ENCODE data around the gene NUP133. TPM values are rescaled to one million over a fixed set of nuclear protein-coding genes. Genes with fewer than 3 reads are reported as not detected.

The NUP133 gene
- total RNA-seq: 10 to 100 TPM; 18.6 to 40.5 (median 24.6) TPM

DNA sequence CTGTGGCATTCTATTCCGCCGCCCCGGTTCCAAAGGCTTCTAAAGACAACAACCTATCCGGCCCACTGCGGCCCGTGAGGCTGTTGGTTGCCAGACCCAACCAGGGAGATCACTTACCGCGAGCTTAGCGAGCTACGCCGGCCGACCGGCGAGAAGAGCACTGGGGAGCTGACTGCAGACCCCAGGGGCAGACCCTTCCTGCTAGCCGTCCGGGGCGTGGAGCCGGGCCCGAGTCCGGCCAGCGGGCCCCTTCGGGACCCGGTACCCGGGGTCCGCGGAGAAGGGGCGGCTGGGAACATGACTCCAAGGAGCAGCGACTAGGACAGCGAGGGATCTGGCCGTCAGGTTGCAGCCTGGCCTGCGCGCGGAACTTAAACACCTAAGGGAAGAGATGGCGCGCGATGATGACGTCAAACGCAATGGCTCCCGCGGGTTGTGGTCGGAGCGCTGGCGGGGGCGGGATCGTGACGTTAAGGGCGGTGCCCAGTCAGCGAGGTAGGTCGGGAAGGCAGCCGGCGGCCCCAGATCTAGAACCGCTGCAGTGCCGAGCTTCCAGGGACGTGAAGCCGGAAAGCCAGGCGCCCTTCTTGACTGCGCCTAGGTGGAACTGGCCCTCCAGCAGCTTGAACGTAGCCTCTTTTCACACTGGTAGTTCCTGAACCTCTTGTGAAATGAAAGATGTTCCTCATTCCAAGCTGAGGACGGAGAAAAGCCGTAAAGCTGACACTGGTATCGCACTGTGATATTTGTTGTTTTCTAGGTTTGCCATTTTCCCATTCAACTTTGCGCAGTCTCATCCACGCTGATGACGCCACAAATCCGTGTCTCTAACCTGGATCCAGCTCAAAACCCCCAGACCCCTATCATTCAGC, at the start of gene NUP133:
TSS of gene NUP133 (minus strand) at position 391 of the 872 bp plus-strand sequence. CDS start at position 299, 92 bp downstream.
- ATAC-seq (ENCODE audit: low FRiP score): peak; percentile 98
- TF ChIP-seq CTCF (IDR thresholded peaks at IDR 0.05): no peak
- peak; percentile 100 for DNase-seq (ENCODE audit: low spot score)

DNA sequence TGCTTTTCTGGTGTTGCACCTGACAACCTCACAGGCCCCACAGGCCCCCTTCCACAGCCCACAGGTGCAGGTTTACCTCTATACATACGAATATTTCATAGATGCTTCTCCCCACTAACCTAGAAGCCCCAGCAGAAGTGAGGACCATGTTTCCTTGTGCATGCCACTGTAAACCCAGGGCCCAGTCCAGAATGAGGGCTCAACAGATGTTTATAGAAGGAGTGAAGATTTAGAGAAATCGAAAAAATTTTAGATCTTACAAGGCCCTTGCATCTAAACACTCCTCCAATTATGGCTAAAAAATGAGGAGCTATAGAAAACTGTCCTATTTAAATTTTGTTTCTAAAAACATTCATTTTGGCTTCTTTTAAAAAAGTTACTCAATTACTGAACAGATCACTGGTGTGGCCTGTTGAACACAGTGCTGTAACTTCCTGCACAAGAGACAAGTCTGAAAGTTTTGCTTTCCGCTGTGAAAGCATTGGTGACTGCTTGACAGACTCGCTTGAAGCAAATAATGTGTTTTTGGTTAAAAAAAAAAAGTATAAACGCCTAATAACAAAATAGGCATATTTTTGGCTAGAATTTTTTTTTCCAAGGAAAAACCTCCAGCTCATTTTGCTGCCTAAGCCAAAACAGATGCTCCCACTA, 49.2 kb upstream of the NUP133 start:
- DNase-seq (ENCODE audit: low spot score): no peak
- no peak for TF ChIP-seq CTCF (IDR thresholded peaks at IDR 0.05)
- ATAC-seq (ENCODE audit: low FRiP score): no peak

- DNase-seq (ENCODE audit: low spot score) (no peak), ATAC-seq (ENCODE audit: low FRiP score) (no peak)
- TF ChIP-seq CTCF (IDR thresholded peaks at IDR 0.05): no peak
Observed at GRCh38 chr1:229554886-229555621, 46.9 kb upstream of the NUP133 start.

DNA sequence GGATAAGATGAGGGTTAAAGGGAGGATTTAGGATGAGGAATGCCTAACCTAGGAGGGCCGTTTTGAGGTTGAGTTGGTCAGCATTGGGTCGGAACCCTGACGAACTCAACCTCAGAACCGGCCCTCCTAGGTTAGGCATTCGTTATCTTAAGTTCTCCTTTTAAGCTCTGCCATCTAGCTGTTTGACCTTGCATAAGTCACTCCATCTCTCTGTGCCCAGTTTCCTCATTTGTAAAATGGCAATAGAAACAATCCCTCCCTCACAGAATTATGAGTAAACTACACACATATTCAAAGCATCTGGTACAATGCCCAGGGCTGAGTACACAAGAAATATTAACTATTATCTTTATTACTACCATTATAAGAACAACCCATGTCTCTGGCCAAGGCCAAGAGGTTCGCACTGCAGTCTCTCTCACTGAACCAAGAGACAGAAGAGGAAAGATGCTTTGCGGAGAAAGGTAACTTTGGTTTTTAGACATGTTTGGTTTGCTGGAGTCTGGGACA, 45.5 kb upstream of the NUP133 start:
- TF ChIP-seq CTCF (IDR thresholded peaks at IDR 0.05): no peak
- ATAC-seq (ENCODE audit: low FRiP score) (no peak), DNase-seq (ENCODE audit: low spot score) (no peak)

DNA sequence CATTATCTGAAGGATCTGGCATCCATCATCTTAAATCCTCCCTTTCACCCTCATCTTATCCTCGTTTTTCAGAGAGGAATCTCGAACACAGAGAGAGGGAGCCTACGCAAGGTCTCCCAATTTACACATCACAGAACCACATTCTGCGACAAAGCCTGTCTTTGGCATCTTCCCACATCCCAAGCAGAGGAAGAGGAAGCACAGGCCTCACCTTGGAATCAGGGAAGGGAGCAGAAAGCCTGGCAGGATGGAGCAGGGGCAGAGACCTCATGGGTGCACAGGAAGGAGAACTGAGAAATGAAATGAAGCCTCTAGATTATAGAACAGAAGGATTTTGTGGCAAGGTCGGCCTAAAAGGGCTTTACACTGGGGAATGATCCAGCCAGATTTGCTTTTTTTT, 44.6 kb upstream of the NUP133 start:
- ATAC-seq (ENCODE audit: low FRiP score) (no peak), DNase-seq (ENCODE audit: low spot score) (no peak)
- TF ChIP-seq CTCF (IDR thresholded peaks at IDR 0.05): no peak

GRCh38 chr1:229550812-229551567, 42.8 kb upstream of the NUP133 start:
- TF ChIP-seq CTCF (IDR thresholded peaks at IDR 0.05): no peak
- DNase-seq (ENCODE audit: low spot score): no peak
- ATAC-seq (ENCODE audit: low FRiP score): no peak
